ENCODE measurements around the gene SYT7. TPM values are rescaled to one million over a fixed set of nuclear protein-coding genes. Genes with fewer than 3 reads are reported as not detected.

SYT7 gene
- total RNA-seq, 1 donor from 2014 or later, result 4.1 TPM

GRCh38 chr11:61487342-61488025 is 93.4 kb downstream of the SYT7 start:
- Mint-ChIP-seq H3K27ac (ENCODE audit: unreplicated experiment) (no peak overlapping the region), H3K27me3 (ENCODE audit: low read depth) (no peaks in the 10 kb centered on the region), H3K4me3 (peak overlapping the region; percentile 45), H3K36me3 (ENCODE audit: low read depth) (no peaks in the 10 kb centered on the region), H3K4me1 (peaks cover 46% of the 10 kb centered on the region), H3K9me3 (no peaks in the 10 kb centered on the region)
- no peak for TF ChIP-seq CTCF (conservative IDR thresholded peaks at IDR 0.05)
- no peak for DNase-seq (ENCODE audit: low read depth, low spot score)

GRCh38 chr11:61486779-61487178 is 94.1 kb downstream of the SYT7 start:
- DNase-seq (ENCODE audit: low read depth, low spot score), result no peak
- Mint-ChIP-seq H3K36me3 (ENCODE audit: low read depth) (no peaks in the 10 kb centered on the region), H3K4me3 (no peak overlapping the region), H3K27me3 (ENCODE audit: low read depth) (no peaks in the 10 kb centered on the region), H3K4me1 (peaks cover 47% of the 10 kb centered on the region), H3K9me3 (no peaks in the 10 kb centered on the region), H3K27ac (ENCODE audit: unreplicated experiment) (no peak overlapping the region)
- no peak for TF ChIP-seq CTCF (conservative IDR thresholded peaks at IDR 0.05)

- no peaks in the 10 kb centered on the region for H3K36me3 Mint-ChIP-seq (ENCODE audit: low read depth)
- no peaks in the 10 kb centered on the region for H3K27me3 Mint-ChIP-seq (ENCODE audit: low read depth)
- H3K27ac Mint-ChIP-seq (ENCODE audit: unreplicated experiment), result no peak overlapping the region
- H3K4me1 Mint-ChIP-seq, result peaks cover 53% of the 10 kb centered on the region
- no peaks in the 10 kb centered on the region for H3K9me3 Mint-ChIP-seq
- TF ChIP-seq CTCF (conservative IDR thresholded peaks at IDR 0.05), result no peak
- DNase-seq (ENCODE audit: low read depth, low spot score), result no peak
- no peak overlapping the region for H3K4me3 Mint-ChIP-seq
Observed at GRCh38 chr11:61486011-61486620, 94.8 kb downstream of the SYT7 start.

GRCh38 chr11:61485080-61485479 is 95.8 kb downstream of the SYT7 start:
- Mint-ChIP-seq H3K4me3 (no peak overlapping the region), H3K27ac (ENCODE audit: unreplicated experiment) (no peak overlapping the region), H3K27me3 (ENCODE audit: low read depth) (no peaks in the 10 kb centered on the region), H3K9me3 (no peaks in the 10 kb centered on the region), H3K36me3 (ENCODE audit: low read depth) (no peaks in the 10 kb centered on the region), H3K4me1 (peaks cover 57% of the 10 kb centered on the region)
- DNase-seq (ENCODE audit: low read depth, low spot score), result no peak
- no peak for TF ChIP-seq CTCF (conservative IDR thresholded peaks at IDR 0.05)

GRCh38 chr11:61484541-61484940 is 96.3 kb downstream of the SYT7 start:
- Mint-ChIP-seq H3K27me3 (ENCODE audit: low read depth) (no peaks in the 10 kb centered on the region), H3K27ac (ENCODE audit: unreplicated experiment) (no peak overlapping the region), H3K4me1 (peaks cover 57% of the 10 kb centered on the region), H3K4me3 (no peak overlapping the region), H3K9me3 (no peaks in the 10 kb centered on the region), H3K36me3 (ENCODE audit: low read depth) (no peaks in the 10 kb centered on the region)
- no peak for DNase-seq (ENCODE audit: low read depth, low spot score)
- TF ChIP-seq CTCF (conservative IDR thresholded peaks at IDR 0.05), result no peak
